ENCODE results near the gene EDN1.

DNA sequence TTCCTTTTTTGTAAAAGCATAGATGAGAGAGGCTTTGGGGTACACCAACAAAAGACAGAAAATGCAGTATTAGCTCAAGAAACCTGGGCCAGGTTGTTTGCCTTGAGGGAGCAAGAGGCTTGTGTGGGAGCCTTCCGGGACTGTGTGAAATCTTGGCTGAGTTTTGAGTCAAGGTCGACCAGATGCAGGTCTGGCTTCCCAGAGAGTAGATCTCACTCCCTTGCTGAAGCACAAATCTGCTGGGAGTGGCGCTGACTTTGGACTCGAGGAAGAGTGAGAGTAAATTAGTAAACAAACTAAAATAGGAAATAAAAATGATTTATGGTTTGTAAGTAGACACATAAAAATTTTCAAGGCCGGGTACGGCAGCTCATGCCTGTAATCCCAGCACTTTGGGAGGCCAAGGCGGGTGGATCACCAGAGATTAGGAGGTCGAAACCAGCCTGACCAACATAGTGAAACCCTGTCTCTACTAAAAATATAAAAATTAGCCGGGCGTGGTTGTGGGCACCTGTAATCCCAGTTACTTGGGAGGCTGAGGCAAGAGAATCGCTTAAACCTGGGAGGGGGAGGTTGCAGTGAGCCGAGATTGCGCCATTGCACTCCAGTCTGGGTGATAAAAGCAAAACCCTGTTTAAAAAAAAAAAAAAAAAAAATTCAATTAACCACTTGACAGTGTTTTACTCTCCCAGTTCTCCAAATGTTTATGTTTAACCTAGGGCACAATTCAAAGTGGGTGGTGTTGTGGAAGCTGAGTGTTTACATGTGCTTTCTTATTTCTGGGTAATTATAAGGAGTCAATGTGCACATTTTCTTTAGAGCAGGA is 27.7 kb upstream of the EDN1 start:
- TF ChIP-seq, protein P1, sequence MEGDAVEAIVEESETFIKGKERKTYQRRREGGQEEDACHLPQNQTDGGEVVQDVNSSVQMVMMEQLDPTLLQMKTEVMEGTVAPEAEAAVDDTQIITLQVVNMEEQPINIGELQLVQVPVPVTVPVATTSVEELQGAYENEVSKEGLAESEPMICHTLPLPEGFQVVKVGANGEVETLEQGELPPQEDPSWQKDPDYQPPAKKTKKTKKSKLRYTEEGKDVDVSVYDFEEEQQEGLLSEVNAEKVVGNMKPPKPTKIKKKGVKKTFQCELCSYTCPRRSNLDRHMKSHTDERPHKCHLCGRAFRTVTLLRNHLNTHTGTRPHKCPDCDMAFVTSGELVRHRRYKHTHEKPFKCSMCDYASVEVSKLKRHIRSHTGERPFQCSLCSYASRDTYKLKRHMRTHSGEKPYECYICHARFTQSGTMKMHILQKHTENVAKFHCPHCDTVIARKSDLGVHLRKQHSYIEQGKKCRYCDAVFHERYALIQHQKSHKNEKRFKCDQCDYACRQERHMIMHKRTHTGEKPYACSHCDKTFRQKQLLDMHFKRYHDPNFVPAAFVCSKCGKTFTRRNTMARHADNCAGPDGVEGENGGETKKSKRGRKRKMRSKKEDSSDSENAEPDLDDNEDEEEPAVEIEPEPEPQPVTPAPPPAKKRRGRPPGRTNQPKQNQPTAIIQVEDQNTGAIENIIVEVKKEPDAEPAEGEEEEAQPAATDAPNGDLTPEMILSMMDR (IDR thresholded peaks at IDR 0.05) = no peak
- TF ChIP-seq EP300 (IDR thresholded peaks at IDR 0.05) (no peak), POLR2A (IDR thresholded peaks at IDR 0.05) (no peak)

All from sigmoid colon (tissue), 4 donors.